Measurements from ENCODE around the gene SRA1.
"Not testable (repeated sequence)": the region's sequence is repeated elsewhere in the genome, so short reads cannot be mapped to it uniquely, and the experiment has no call there.

SRA1 gene

DNA sequence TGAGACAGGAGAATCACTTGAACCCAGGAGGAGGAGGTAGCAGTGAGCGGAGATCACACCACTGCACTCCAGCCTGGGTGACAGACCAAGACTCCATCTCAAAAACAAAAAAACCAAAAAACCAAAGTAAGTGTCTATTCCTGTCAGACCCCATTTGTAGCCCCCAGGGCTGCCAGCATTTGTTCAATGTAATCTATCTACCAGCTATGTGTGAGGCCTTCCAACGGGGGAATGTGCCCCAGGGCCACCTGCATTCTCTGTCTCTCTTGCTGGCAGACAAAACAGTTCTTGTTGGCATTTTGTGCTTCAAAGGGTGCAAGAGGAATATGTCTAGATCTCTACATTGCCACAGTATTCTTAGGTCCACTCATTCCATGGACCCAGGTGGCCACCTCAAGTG, 41.6 kb upstream of the SRA1 start:
- DNase-seq (ENCODE audit: extremely low spot score): no peak
- POLR2A ChIA-PET: no interaction called here
- CTCF ChIA-PET: no interaction called here
- TF ChIP-seq CTCF (IDR thresholded peaks at IDR 0.05; ENCODE audit: control extremely low read depth, extremely low read depth, low read depth, missing control alignments): no peak

DNA sequence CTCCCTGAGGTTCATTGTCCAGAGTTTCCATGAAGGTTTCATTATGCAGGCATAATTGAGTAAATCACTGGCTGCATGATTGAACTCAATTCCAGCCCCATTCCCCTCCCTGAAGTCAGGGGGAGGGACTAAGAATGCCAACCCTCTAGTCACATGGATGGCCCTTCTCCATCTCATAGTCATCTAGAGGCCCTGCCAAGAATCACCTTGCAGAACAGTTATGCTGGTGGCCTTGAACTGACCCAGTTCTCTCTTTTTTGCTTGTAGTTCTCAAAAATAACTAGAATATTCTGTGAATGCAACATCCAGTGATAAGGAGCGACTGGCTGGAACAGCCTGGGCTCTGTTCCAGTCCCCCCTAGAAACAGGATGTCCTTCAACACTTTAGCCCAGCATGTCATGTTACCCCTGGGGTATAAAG, 39.1 kb upstream of the SRA1 start:
- ChIA-PET CTCF (interaction anchor here (1.7 kb wide), 1 partner anchor 12 kb away, joined by 5 read pairs; no protein-coding TSS in a partner anchor), POLR2A (no interaction called here)
- DNase-seq (ENCODE audit: extremely low spot score): no peak
- no peak for TF ChIP-seq CTCF (IDR thresholded peaks at IDR 0.05; ENCODE audit: control extremely low read depth, extremely low read depth, low read depth, missing control alignments)

GRCh38 chr5:140595538-140596300, 38.4 kb upstream of the SRA1 start:
- TF ChIP-seq CTCF (IDR thresholded peaks at IDR 0.05; ENCODE audit: control extremely low read depth, extremely low read depth, low read depth, missing control alignments): no peak
- CTCF ChIA-PET: interaction anchor here (1.7 kb wide), 1 partner anchor 13 kb away, joined by 5 read pairs; no protein-coding TSS in a partner anchor
- no peak for DNase-seq (ENCODE audit: extremely low spot score)
- POLR2A ChIA-PET: no interaction called here

- no peak for DNase-seq (ENCODE audit: extremely low spot score)
- CTCF ChIA-PET: interaction anchor here (1.1 kb wide), 1 partner anchor 221 kb away, joined by 3 read pairs; no protein-coding TSS in a partner anchor
- no peak for TF ChIP-seq CTCF (IDR thresholded peaks at IDR 0.05; ENCODE audit: control extremely low read depth, extremely low read depth, low read depth, missing control alignments)
- POLR2A ChIA-PET: no interaction called here
Measured at GRCh38 chr5:140594169-140594568, 36.9 kb upstream of the SRA1 start.

DNA sequence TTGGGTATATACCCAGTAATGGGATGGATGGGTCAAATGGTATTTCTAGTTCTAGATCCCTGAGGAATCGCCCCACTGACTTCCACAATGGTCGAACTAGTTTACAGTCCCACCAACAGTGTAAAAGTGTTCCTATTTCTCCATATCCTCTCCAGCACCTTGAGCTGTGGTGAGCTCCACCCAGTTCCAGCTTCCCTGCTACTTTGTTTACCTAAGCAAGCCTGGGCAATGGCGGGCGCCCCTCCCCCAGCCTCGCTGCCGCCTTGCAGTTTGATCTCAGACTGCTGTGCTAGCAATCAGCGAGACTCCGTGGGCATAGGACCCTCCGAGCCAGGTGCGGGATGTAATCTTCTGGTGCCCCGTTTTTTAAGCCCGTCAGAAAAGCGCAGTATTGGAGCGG, 35.8 kb upstream of the SRA1 start:
- DNase-seq (ENCODE audit: extremely low spot score); POLR2A ChIA-PET; CTCF ChIA-PET: not testable (repeated sequence)

DNA sequence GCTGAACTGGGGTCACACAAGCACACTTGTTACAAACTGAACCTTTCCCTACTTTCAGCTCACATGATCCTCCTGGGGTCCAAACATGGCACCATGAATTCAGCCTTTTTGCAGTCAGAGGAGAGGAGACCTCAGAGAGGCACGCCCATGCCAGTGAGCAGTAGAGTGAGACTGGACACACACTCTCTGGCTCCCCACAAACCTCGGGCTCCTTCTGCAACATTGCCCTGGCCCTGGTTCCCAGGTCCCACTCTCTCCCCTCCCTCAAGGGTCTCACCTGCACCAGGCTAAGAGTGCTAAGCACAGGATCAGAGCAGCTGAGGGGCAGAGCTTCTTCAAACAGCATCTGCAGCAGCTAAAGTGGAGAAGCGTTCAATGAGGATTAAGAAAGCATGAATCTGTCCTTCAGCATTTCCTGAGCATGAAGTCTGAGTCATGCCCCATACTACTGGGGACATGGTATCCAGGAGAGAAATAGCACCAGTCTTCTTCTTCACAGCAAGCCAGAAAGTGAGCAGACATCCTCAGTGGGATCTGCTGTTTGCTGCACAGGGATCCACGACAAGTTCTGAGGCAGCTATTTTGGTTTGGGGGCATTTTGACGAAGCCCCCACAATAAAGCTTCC, 34.6 kb upstream of the SRA1 start:
- no peak for DNase-seq (ENCODE audit: extremely low spot score)
- CTCF ChIA-PET: interaction anchor here (0.8 to 1.3 kb wide), 2 partner anchors 27 to 39 kb away, joined by 3 read pairs; no protein-coding TSS in a partner anchor
- no peak for TF ChIP-seq CTCF (IDR thresholded peaks at IDR 0.05; ENCODE audit: control extremely low read depth, extremely low read depth, low read depth, missing control alignments)
- POLR2A ChIA-PET: no interaction called here

DNA sequence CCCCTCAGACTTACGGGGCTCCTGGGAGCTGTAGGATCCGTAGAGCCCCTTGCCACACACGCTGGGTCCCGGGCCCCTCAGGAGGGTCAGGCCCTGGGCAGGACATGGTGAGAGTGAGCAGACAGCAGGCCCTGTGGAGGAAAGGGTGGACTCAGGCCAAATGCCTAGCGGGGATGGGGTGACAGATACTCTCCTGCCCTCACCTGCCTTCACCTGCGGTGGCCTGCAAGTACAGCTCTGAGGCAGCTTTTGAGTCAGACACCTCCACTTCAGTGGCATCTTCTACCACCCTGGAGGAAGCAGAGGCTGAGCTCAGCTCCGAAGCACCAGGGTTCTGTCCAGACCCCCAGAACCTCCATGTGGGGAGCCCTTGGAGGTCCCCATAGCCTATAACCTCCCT, 33.6 kb upstream of the SRA1 start:
- no peak for DNase-seq (ENCODE audit: extremely low spot score)
- CTCF ChIA-PET: no interaction called here
- no peak for TF ChIP-seq CTCF (IDR thresholded peaks at IDR 0.05; ENCODE audit: control extremely low read depth, extremely low read depth, low read depth, missing control alignments)
- POLR2A ChIA-PET: no interaction called here
